Muscle layer of duodenum (tissue), 2 donors: ENCODE data around the gene PRDM16.

Experiments used
- H3K27ac ChIP-seq: one replicate; pipeline ENCODE4 v1.7.0; 2013; ENCODE audit warnings: mild to moderate bottlenecking, low read length
- H3K27me3 ChIP-seq: one replicate; pipeline ENCODE4 v1.7.0; 2013; ENCODE audit warnings: low read depth, mild to moderate bottlenecking, control low read depth, low read length
- H3K36me3 ChIP-seq, 2 donors: one replicate each; pipeline ENCODE4 v1.7.0; 2013; ENCODE audit warnings: low read length in 2 of 2, control low read depth in 1 of 2, mild to moderate bottlenecking in 1 of 2; ENCODE audit not compliant: insufficient read depth in 2 of 2, control insufficient read depth in 1 of 2
- H3K4me1 ChIP-seq, 2 donors: one replicate each; pipeline ENCODE4 v1.7.0; 2013; ENCODE audit warnings: low read length in 2 of 2, mild to moderate bottlenecking in 2 of 2, control low read depth in 1 of 2, moderate library complexity in 1 of 2; ENCODE audit not compliant: insufficient read depth in 2 of 2, control insufficient read depth in 1 of 2
- H3K4me3 ChIP-seq, 2 donors: one replicate each; pipeline ENCODE4 v1.7.0; 2013; ENCODE audit warnings: low read length in 2 of 2, low read depth in 1 of 2, mild to moderate bottlenecking in 1 of 2
- H3K9me3 ChIP-seq, 2 donors: one replicate each; pipeline ENCODE4 v1.7.0; 2013; ENCODE audit warnings: low read length in 2 of 2, control low read depth in 1 of 2, mild to moderate bottlenecking in 1 of 2; ENCODE audit not compliant: control insufficient read depth in 1 of 2
- donor health status: healthy.

PRDM16 gene

GRCh38 chr1:3197781-3198316, 128.8 kb downstream of the PRDM16 start:
- H3K36me3 ChIP-seq: no peaks in the 10 kb centered on the region
- no peaks in the 10 kb centered on the region for H3K9me3 ChIP-seq
- H3K27ac ChIP-seq: no peak overlapping the region
- H3K4me3 ChIP-seq: no peak overlapping the region
- H3K27me3 ChIP-seq: no peaks in the 10 kb centered on the region
- no peaks in the 10 kb centered on the region for H3K4me1 ChIP-seq

DNA sequence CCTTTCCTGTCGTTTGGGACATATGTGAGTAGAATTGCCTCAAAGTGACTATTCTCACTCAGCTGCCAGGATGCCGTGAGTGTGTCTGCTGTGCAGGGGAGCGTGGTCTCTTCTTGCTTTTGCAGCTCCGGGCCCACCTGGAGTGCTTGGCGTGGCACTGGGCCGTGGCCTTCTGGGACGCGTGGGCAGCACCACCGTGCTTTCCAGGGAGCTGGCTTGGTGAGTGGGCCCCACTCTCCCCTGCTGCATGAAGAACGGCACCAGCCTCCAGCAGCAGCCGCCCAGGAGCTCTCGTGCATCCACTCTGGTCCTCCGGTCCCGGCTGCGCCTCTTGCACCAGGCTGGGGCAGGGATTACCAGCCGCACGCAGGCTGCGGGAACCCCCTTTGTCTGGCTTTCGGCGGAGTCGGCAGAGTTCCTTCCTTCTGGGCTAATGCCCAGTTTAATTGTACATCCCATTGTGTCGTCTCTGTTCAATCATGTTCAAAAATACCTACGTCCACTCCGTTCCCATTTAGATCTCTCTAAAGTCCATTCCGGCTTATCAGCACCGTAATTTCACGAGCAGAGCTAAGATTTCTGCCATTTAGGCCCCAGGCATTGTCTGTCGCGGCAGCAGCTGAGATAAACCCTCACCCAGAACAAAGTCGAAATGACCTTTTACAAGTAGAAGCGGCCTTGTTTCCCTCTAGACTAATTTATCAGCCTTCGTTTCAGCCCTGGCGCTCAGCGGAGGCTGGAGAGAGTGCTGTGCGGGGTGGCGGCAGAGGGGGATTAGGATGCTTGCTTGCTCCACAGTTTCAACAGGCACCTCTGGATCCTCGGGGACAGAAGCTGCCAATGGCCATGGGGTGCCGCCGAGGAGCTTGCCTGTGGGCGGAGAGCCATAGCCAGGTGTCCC, 129.6 kb downstream of the PRDM16 start:
- no peak overlapping the region for H3K27ac ChIP-seq
- no peaks in the 10 kb centered on the region for H3K9me3 ChIP-seq
- no peaks in the 10 kb centered on the region for H3K36me3 ChIP-seq
- H3K4me1 ChIP-seq: no peaks in the 10 kb centered on the region
- no peak overlapping the region for H3K4me3 ChIP-seq
- H3K27me3 ChIP-seq: no peaks in the 10 kb centered on the region

DNA sequence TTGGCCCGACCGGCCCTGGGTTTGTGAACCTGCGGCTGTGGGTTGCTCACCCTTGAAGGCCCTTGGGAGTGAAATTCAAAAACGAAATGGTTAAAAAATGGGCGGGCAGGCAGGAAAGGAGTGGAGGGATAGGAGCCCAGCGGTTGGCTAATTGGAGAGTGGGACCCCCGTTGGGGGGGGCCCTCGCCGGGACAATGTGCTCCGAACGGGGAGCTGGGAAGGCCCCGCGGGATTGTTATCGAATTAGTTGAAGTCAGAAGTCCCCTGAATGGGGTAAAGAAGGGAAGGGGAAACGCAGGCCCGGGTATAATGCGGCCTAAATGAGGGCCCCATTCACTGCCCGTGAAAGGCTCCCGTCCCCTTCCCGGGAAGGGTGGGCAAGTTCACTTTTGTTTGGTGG, 135.7 kb downstream of the PRDM16 start:
- no peak overlapping the region for H3K4me3 ChIP-seq

DNA sequence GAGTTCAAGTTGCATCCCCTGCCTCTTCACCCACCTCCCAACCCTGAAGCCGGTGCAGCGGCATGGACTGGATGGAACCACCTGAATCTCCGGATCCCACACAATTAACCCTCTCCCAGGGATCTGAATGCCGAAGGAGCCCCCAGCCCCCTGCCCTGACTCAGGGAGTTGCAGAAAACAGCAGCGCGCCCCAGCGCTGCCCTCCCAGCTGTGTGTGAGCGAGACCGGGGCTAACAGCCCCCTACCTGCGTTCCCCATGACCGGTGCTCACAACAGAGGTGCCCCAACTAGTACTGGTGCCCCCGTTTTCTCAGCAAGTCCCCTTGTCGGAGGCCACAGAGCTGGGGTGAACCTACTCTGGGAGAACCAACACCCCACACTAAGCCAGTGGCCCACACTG, 136.8 kb downstream of the PRDM16 start:
- H3K9me3 ChIP-seq: no peaks in the 10 kb centered on the region
- no peaks in the 10 kb centered on the region for H3K27me3 ChIP-seq
- H3K36me3 ChIP-seq: no peaks in the 10 kb centered on the region
- no peaks in the 10 kb centered on the region for H3K4me1 ChIP-seq
- H3K4me3 ChIP-seq: no peak overlapping the region
- H3K27ac ChIP-seq: no peak overlapping the region

More for the DNA sequence above, 135.7 kb downstream of the PRDM16 start:
- Histone ChIP-seq H3K9me3 (no peaks in the 10 kb centered on the region), H3K27ac (no peak overlapping the region), H3K4me1 (no peaks in the 10 kb centered on the region), H3K27me3 (no peaks in the 10 kb centered on the region), H3K36me3 (no peaks in the 10 kb centered on the region)

- no peak overlapping the region for H3K27ac ChIP-seq
- no peaks in the 10 kb centered on the region for H3K4me1 ChIP-seq
- no peaks in the 10 kb centered on the region for H3K27me3 ChIP-seq
- no peaks in the 10 kb centered on the region for H3K9me3 ChIP-seq
- no peaks in the 10 kb centered on the region for H3K36me3 ChIP-seq
- H3K4me3 ChIP-seq: no peak overlapping the region
Measured at GRCh38 chr1:3206696-3207095, 137.7 kb downstream of the PRDM16 start.

DNA sequence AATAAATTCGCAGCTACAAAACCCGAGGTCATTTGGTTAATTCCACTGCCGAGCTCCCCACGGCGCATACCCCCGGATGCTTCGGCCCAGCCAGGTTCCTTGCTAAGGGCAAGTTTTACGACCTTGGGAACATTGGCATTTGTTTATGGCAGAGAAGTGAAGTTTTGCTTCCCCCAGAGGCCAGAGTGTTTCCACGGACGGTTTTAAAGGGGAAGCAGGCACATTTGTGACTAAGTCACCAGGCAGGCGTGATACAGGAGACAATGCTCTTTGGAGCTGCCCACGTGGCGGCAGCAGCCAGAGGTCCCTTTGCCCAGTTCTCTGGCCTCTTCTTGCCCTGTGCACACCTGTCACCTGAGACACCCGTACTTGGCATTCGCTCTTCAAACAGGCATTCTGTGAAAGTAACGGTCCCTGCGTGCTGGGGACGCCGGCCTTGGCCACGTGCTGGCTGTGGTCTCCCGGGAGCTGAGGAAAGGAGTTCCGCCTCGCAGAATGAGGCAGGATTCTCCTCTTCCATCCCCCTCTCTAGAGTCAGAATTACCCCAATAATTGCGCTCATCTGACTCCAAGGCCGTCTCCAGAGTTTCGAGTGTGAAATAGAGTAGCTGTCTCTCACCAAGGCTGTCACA, 138.3 kb downstream of the PRDM16 start:
- H3K27ac ChIP-seq: no peak overlapping the region
- H3K4me1 ChIP-seq: no peaks in the 10 kb centered on the region
- no peaks in the 10 kb centered on the region for H3K9me3 ChIP-seq
- H3K27me3 ChIP-seq: no peaks in the 10 kb centered on the region
- no peak overlapping the region for H3K4me3 ChIP-seq
- H3K36me3 ChIP-seq: no peaks in the 10 kb centered on the region

DNA sequence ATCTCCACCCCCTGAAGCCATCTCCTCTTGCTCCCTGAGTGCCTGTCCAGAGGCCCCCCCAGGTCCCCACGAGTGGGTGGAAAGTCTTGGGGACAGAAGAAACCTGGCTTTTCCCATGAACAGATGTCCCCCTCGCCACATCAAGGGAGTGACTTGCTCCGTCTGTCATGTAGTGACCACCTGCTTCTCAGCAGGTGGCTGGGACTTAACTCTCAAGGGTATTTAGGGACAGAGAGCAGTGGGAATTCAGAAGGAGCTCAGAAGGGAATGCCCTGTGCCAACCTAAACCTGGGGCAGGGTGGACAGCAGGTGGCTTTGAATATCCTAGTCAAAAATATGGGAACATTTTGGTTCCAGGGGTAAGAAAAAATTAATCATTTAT, 139.8 kb downstream of the PRDM16 start:
- Histone ChIP-seq H3K36me3 (no peaks in the 10 kb centered on the region), H3K27me3 (no peaks in the 10 kb centered on the region), H3K27ac (no peak overlapping the region), H3K9me3 (no peaks in the 10 kb centered on the region), H3K4me3 (no peak overlapping the region), H3K4me1 (no peaks in the 10 kb centered on the region)

DNA sequence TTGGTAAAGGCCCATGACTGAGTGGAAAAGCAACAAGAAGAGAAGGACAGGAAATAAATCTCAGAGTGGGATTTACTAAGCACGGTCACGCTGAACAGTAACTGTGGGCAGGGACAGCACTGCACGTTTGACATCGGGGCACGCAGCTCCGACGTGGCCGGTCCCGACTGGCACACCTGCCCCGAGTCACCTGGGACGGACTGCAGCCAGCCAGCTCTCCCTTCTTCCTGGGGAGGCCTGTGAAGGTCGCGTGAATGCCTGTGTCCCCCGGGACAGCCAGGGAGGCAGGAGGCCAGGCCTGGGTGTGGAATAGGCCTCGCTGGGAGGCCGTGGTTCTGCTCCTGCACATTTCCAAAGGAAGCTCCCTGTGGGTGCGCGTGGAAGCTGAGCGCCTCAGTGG, 140.2 kb downstream of the PRDM16 start:
- H3K4me3 ChIP-seq: no peak overlapping the region
- H3K27me3 ChIP-seq: no peaks in the 10 kb centered on the region
- H3K36me3 ChIP-seq: no peaks in the 10 kb centered on the region
- H3K27ac ChIP-seq: no peak overlapping the region
- no peaks in the 10 kb centered on the region for H3K4me1 ChIP-seq
- no peaks in the 10 kb centered on the region for H3K9me3 ChIP-seq

- Histone ChIP-seq H3K27ac (no peak overlapping the region), H3K4me1 (no peaks in the 10 kb centered on the region), H3K4me3 (no peak overlapping the region), H3K36me3 (no peaks in the 10 kb centered on the region), H3K27me3 (no peaks in the 10 kb centered on the region), H3K9me3 (no peaks in the 10 kb centered on the region)
Measured at GRCh38 chr1:3211582-3212375, 142.8 kb downstream of the PRDM16 start.

GRCh38 chr1:3212453-3213355, 143.7 kb downstream of the PRDM16 start:
- Histone ChIP-seq H3K9me3 (no peaks in the 10 kb centered on the region), H3K4me3 (no peak overlapping the region), H3K27me3 (no peaks in the 10 kb centered on the region), H3K27ac (no peak overlapping the region), H3K4me1 (peaks cover 0 to 8% of the 10 kb centered on the region in 2 donors), H3K36me3 (no peaks in the 10 kb centered on the region)
